Lower leg skin (tissue), 4 donors: ENCODE data around the gene PRDM16. TPM values are rescaled to one million over a fixed set of nuclear protein-coding genes. Genes with fewer than 3 reads are reported as not detected.
A peak's percentile ranks its signal among the peaks of the same experiment; 100 is the strongest.

Experiments
- DNase-seq, 2 donors: peaks; one replicate each; pipeline ENCODE4 v3.0.0-alpha.2; 2019; ENCODE audit warnings: low spot score in 2 of 2
- H3K4me3 ChIP-seq: fragments of 200-600 bp; sonication (generic); 2 replicates; pipeline ENCODE4 v1.5.1; 2017; ENCODE audit warnings: mild to moderate bottlenecking, low read depth; ENCODE audit not compliant: poor library complexity, severe bottlenecking
- CTCF ChIP-seq, 3 donors: fragments of 450-650 bp; IDR thresholded peaks; one replicate each; pipeline ENCODE4 v1.5.1; 2016; ENCODE audit warnings: antibody characterized with exemption in 3 of 3, mild to moderate bottlenecking in 3 of 3, moderate library complexity in 2 of 3
- POLR2A ChIP-seq, 2 donors: fragments of 450-650 bp; IDR thresholded peaks; one replicate each; pipeline ENCODE4 v1.6.1; 2016 to 2017; ENCODE audit warnings: antibody characterized with exemption in 2 of 2, mild to moderate bottlenecking in 1 of 2, moderate library complexity in 1 of 2
- WGBS, 2 donors: methylation state at CpG; one replicate each; pipeline ENCODE4 v1.1.5; 2018; 5-methylcytosine and 5-hydroxymethylcytosine counted together
- intact Hi-C: fragments of 100-400 bp; cut with DNase I; formaldehyde crosslinking; loops from one replicate; pipeline ENCODE4 v1.15.0; 2023; ENCODE audit warnings: low total_unique reads
- total RNA-seq, 4 donors: library from RNA; depleted of rRNA; stranded (reverse); fragments of >200 nt; gene quantifications; one replicate each; pipeline ENCODE4 v1.1.0, GENCODE V29; 2016

The PRDM16 gene
- total RNA-seq, 4 donors from 2014 or later, result 0.08 to 0.91 (median 0.56) TPM; not detected in 1

GRCh38 chr1:3450202-3450863 is 381.3 kb downstream of the PRDM16 start:
- TF ChIP-seq CTCF (IDR thresholded peaks at IDR 0.05), result no peak
- H3K4me3 ChIP-seq, result no peak overlapping the region
- no peak for DNase-seq
- 84 to 89% methylated on average over 9 of the region's 9 CpGs for WGBS, 2 donors
- intact Hi-C loops, result loop anchor here (5.0 kb wide), 1 partner anchor 167 kb away; no protein-coding TSS in a partner anchor

- TF ChIP-seq POLR2A (IDR thresholded peaks at IDR 0.05) (no peak), CTCF (IDR thresholded peaks at IDR 0.05) (no peak)
- DNase-seq, result no peak
- WGBS, 2 donors, result 74 to 76% methylated on average over 12 of the region's 12 CpGs
- H3K4me3 ChIP-seq, result no peak overlapping the region
- intact Hi-C loops, result loop anchor here (5.0 kb wide), 1 partner anchor 166 kb away; no protein-coding TSS in a partner anchor
Measured at GRCh38 chr1:3450983-3451382, 382.0 kb downstream of the PRDM16 start.

DNA sequence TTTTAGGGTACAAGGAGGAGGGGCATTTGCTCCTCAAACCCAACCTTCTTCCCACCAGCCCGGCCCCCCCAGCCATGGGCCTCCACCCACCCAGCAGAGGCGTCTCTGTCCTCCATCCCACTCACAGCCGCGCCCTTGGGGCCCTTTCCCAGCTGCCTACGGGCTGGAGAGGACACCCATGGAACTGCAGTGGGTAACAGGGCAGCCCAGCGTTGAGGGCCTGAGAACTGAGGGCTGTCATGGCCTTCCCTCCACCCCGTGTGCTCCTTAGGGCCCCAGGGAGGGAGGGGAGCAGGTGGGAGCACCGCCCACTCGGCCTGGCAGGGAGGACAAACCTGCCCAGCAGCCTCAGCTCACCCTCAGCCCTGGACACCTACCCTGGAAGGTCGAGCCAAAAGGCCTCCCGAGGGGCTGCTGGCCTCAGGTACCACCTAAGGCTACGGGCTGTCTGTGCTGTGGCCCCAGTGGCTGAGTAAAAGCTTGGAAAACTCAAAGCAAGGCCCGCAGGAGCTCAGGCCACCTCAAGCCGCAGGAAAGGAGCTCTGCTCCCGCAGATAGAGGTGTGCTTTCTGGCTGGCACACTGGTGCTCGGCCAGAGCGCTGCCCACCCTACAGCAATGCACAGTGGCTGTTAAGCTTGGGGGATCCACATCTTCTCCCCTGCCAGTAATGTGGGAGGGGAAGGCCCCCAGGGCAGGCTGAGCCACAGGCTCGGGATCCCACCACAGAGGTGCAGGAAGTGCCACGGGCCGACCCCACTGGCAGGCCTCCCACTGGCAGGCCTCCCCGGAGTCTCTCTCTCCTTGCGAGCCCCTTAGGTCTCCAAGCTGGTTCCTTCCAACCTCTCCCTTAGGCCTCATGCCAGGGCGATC is 383.2 kb downstream of the PRDM16 start:
- 61 to 65% methylated on average over 15 to 23 of the region's 23 CpGs for WGBS, 2 donors
- intact Hi-C loops, result loop anchor here (2.0 to 5.0 kb wide), 2 partner anchors 31 to 165 kb away; no protein-coding TSS in a partner anchor
- H3K4me3 ChIP-seq, result no peak overlapping the region
- DNase-seq, result no peak
- TF ChIP-seq CTCF (IDR thresholded peaks at IDR 0.05) (no peak), POLR2A (IDR thresholded peaks at IDR 0.05) (no peak)

GRCh38 chr1:3452866-3453175 is 383.8 kb downstream of the PRDM16 start:
- no peak for DNase-seq
- intact Hi-C loops, result loop anchor here (2.0 to 5.0 kb wide), 2 partner anchors 30 to 164 kb away; no protein-coding TSS in a partner anchor
- TF ChIP-seq CTCF (IDR thresholded peaks at IDR 0.05) (no peak), POLR2A (IDR thresholded peaks at IDR 0.05) (no peak)
- WGBS, 2 donors, result 42 to 49% methylated on average over 5 of the region's 5 CpGs
- no peak overlapping the region for H3K4me3 ChIP-seq

- intact Hi-C loops, result loop anchor here (2.0 to 5.0 kb wide), 2 partner anchors 30 to 164 kb away; no protein-coding TSS in a partner anchor
- peak; percentile 59 to 96 for DNase-seq
Measured at GRCh38 chr1:3453203-3453761, 384.3 kb downstream of the PRDM16 start.

More at GRCh38 chr1:3453203-3453761, 384.3 kb downstream of the PRDM16 start:
- peak in 2 of 3 donors; percentile 59 to 77 for TF ChIP-seq CTCF (IDR thresholded peaks at IDR 0.05)
- no peak for TF ChIP-seq POLR2A (IDR thresholded peaks at IDR 0.05)
- H3K4me3 ChIP-seq, result no peak overlapping the region
- WGBS, 2 donors, result 13 to 16% methylated on average over 12 to 17 of the region's 18 CpGs
